Large intestine (tissue), 3 donors: ENCODE measurements around the gene TPRA1. TPM values are rescaled to one million over a fixed set of nuclear protein-coding genes. Genes with fewer than 3 reads are reported as not detected.

Experiments
- DNase-seq, 2 donors: peaks; one replicate each; pipeline versions ENCODE4 v3.0.0 to v3.0.0-alpha.2; 2013
- H3K27ac ChIP-seq: one replicate; pipeline ENCODE4 v1.5.1; 2013; ENCODE audit warnings: low read length
- H3K27me3 ChIP-seq: 2 replicates; pipeline ENCODE4 v1.6.1; 2013; ENCODE audit warnings: low read length; ENCODE audit not compliant: control insufficient read depth, insufficient read depth
- H3K36me3 ChIP-seq: 2 replicates; pipeline ENCODE4 v1.6.1; 2013; ENCODE audit warnings: low read length; ENCODE audit not compliant: control insufficient read depth, insufficient read depth
- H3K4me1 ChIP-seq: one replicate; pipeline ENCODE4 v1.6.1; 2013; ENCODE audit warnings: low read length; ENCODE audit not compliant: control insufficient read depth, insufficient read depth
- H3K4me3 ChIP-seq: one replicate; pipeline ENCODE4 v1.5.1; 2013; ENCODE audit warnings: low read length
- H3K9me3 ChIP-seq: one replicate; pipeline ENCODE4 v1.6.1; 2013; ENCODE audit warnings: mild to moderate bottlenecking, low read depth, low read length, moderate library complexity; ENCODE audit not compliant: control insufficient read depth
- WGBS: methylation state at CpG from one replicate; pipeline ENCODE4 v1.1.5; 2013; ENCODE audit warnings: low lambda C conversion rate; ENCODE audit not compliant: insufficient coverage; 5-methylcytosine and 5-hydroxymethylcytosine counted together
- polyA plus RNA-seq: library from polyadenylated mRNA; unstranded; fragments of 120-200 nt; gene quantifications from one replicate; pipeline ENCODE4 v1.2.1, GENCODE V29; 2013

Gene TPRA1
- polyA plus RNA-seq, 1 donor = 23.8 TPM

GRCh38 chr3:127589600-127590281 lies 792 bp downstream of the TPRA1 start:
- peaks cover 16% of the 10 kb centered on the region for H3K4me1 ChIP-seq
- peak in 1 of 2 donors; percentile 46 for DNase-seq
- H3K27me3 ChIP-seq = no peaks in the 10 kb centered on the region
- whole genome bisulfite sequencing = no CpG with 5 or more reads among the region's 56 CpGs
- H3K9me3 ChIP-seq = no peaks in the 10 kb centered on the region
- H3K27ac ChIP-seq = peak overlapping the region; percentile 81
- H3K36me3 ChIP-seq = peaks cover 4% of the 10 kb centered on the region
- peak overlapping the region; percentile 67 for H3K4me3 ChIP-seq

- Histone ChIP-seq H3K36me3 (peaks cover 6% of the 10 kb centered on the region), H3K4me1 (peaks cover 16% of the 10 kb centered on the region), H3K9me3 (no peaks in the 10 kb centered on the region), H3K27me3 (no peaks in the 10 kb centered on the region), H3K27ac (peak overlapping the region; percentile 58), H3K4me3 (peak overlapping the region; percentile 67)
- no CpG with 5 or more reads among the region's 12 CpGs for WGBS
- DNase-seq = peak in 1 of 2 donors; percentile 63
These were observed 1.5 kb downstream of the TPRA1 start for GRCh38 chr3:127588806-127589577.

DNA sequence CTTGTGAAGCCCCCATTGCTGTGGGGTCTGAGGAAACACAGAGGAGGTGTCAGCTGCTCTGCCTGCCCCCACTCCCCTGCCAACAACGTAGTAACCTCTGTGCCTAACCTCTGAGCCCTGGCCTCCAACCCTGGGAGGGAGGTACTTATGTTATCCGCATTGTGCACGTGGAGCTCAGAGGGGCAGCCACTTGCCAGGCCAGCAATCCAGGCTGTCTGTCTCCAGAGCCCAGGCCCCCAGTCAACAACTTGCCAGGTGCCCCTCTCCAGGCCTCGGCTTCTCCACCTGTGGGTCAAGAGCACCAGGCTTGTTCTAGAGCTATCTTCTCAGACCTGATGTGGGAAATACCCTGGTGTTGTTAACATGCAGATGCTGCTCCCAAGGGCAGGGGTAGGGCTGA lies 2.7 kb downstream of the TPRA1 start:
- WGBS = no CpG with 5 or more reads among the region's 4 CpGs
- Histone ChIP-seq H3K27me3 (no peaks in the 10 kb centered on the region), H3K36me3 (peaks cover 8% of the 10 kb centered on the region), H3K4me1 (peaks cover 16% of the 10 kb centered on the region), H3K9me3 (no peaks in the 10 kb centered on the region), H3K27ac (no peak overlapping the region), H3K4me3 (no peak overlapping the region)
- DNase-seq = no peak

DNA sequence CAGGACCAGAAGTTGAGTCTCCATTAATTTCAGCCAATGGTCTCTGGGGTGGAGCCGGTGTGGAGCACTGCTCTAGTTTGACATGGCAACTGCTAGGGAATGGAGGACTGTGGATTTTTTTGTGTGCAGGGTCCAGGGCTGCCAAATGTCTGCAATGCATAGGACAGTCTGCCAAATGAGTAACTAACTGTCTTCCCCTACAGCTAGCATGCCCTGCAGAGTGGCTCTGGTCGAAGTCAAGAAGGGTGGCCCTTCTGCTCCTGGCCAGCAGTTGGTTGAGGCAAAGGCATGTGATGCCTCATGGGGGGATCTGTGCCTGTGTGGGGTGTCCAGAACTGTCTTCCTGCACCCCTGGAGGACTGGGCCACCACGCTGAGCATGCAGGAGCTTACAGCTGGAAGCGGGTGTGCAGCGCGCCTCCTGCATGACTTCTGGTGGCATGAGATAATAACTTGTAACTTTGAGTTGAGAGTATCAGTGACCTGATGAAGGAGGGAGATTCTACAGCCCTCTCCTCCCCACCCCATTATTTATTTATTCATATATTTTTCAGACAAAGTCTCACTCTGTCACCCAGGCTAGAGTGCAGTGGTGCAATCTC lies 4.6 kb downstream of the TPRA1 start:
- no peak overlapping the region for H3K27ac ChIP-seq
- no peak overlapping the region for H3K4me3 ChIP-seq
- H3K4me1 ChIP-seq = peaks cover 10% of the 10 kb centered on the region

GRCh38 chr3:127585163-127585812 lies 5.2 kb downstream of the TPRA1 start:
- H3K27me3 ChIP-seq = no peaks in the 10 kb centered on the region
- no peak for DNase-seq
- peaks cover 10% of the 10 kb centered on the region for H3K4me1 ChIP-seq
- no peak overlapping the region for H3K27ac ChIP-seq
- no peaks in the 10 kb centered on the region for H3K9me3 ChIP-seq
- no peak overlapping the region for H3K4me3 ChIP-seq
- H3K36me3 ChIP-seq = peaks cover 14% of the 10 kb centered on the region
- no CpG with 5 or more reads among the region's 4 CpGs for WGBS

More for the DNA sequence above, 4.6 kb downstream of the TPRA1 start:
- no CpG with 5 or more reads among the region's 6 CpGs for WGBS
- Histone ChIP-seq H3K27me3 (no peaks in the 10 kb centered on the region), H3K9me3 (no peaks in the 10 kb centered on the region), H3K36me3 (peaks cover 10% of the 10 kb centered on the region)
- DNase-seq = no peak

GRCh38 chr3:127584734-127585133 lies 5.8 kb downstream of the TPRA1 start:
- peaks cover 10% of the 10 kb centered on the region for H3K4me1 ChIP-seq
- H3K27ac ChIP-seq = no peak overlapping the region
- H3K27me3 ChIP-seq = no peaks in the 10 kb centered on the region
- WGBS = 100% methylated on average over 1 of the region's 6 CpGs
- H3K4me3 ChIP-seq = no peak overlapping the region
- H3K36me3 ChIP-seq = peaks cover 19% of the 10 kb centered on the region
- no peaks in the 10 kb centered on the region for H3K9me3 ChIP-seq
- DNase-seq = no peak

DNA sequence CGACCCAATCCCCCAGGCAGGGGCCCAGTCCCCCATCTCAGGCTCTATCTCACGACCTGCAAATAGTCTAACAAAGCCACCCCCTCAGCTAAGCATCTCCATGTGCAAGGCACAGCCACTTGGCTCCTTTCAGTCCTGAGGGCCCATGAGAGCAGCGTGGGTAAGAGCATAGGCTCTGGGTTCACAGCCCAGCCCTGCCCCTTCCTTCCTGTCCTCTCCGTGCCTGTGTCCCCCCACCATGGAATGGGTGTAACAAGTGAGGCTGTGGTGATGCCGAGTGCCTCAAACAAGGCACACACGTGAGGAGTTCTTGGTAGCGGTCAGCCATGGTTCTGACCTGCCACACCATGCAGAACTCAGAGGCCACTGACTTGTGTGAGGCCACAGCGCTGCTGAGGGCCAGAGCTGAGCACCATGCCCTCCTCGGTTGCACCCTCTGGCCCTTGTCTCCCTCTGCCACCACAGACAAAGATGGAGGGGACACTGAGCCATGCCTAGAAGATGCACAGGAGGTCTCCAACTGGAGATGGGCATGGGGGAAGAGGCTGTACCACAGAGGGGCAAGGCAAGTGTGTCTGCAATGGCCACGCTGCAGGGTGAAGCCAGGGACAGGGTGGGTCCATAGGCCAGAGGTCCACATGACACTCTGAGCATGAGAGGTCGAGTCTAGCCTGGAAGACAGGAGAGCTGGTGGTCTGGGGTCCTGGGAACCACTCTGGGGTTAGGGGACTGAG lies 10.0 kb downstream of the TPRA1 start:
- no CpG with 5 or more reads among the region's 11 CpGs for WGBS

GRCh38 chr3:127578802-127579201 lies 11.7 kb downstream of the TPRA1 start:
- peaks cover 52% of the 10 kb centered on the region for H3K36me3 ChIP-seq
- H3K4me3 ChIP-seq = no peak overlapping the region
- no peak for DNase-seq
- H3K27me3 ChIP-seq = no peaks in the 10 kb centered on the region
- WGBS = no CpG with 5 or more reads among the region's 6 CpGs
- no peaks in the 10 kb centered on the region for H3K9me3 ChIP-seq
- H3K4me1 ChIP-seq = no peaks in the 10 kb centered on the region
- no peak overlapping the region for H3K27ac ChIP-seq

More for the DNA sequence above, 10.0 kb downstream of the TPRA1 start:
- H3K36me3 ChIP-seq = peaks cover 45% of the 10 kb centered on the region
- no peaks in the 10 kb centered on the region for H3K9me3 ChIP-seq
- H3K4me3 ChIP-seq = no peak overlapping the region
- no peaks in the 10 kb centered on the region for H3K27me3 ChIP-seq
- H3K27ac ChIP-seq = no peak overlapping the region
- DNase-seq = no peak
- H3K4me1 ChIP-seq = no peaks in the 10 kb centered on the region

DNA sequence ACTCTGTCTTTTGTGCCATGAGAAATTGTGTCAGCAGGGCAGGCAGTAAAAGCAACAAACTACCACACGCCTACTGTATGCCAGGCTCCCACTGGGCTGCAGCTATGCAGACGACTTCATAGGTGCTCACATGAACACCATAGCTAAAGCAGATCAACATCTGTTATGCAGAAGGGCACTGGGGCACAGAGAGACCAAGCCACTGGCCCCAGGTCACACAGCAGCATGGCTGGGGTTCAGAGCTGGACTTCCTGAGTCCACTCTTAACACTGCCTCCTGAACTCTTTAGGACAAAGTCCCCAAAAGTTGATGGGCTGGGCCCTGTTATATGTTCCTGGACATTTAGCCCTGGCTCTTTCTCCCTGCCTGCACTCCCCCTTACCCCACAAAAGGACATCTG lies 12.4 kb downstream of the TPRA1 start:
- H3K4me3 ChIP-seq = no peak overlapping the region
- peaks cover 58% of the 10 kb centered on the region for H3K36me3 ChIP-seq
- WGBS = no CpG with 5 or more reads among the region's 2 CpGs

GRCh38 chr3:127577448-127577847 lies 13.1 kb downstream of the TPRA1 start:
- WGBS = no CpG with 5 or more reads among the region's 7 CpGs
- Histone ChIP-seq H3K4me1 (no peaks in the 10 kb centered on the region), H3K4me3 (no peak overlapping the region), H3K27me3 (no peaks in the 10 kb centered on the region), H3K36me3 (peaks cover 66% of the 10 kb centered on the region), H3K9me3 (no peaks in the 10 kb centered on the region), H3K27ac (no peak overlapping the region)
- DNase-seq = no peak

More for the DNA sequence above, 12.4 kb downstream of the TPRA1 start:
- Histone ChIP-seq H3K27ac (no peak overlapping the region), H3K4me1 (no peaks in the 10 kb centered on the region), H3K9me3 (no peaks in the 10 kb centered on the region), H3K27me3 (no peaks in the 10 kb centered on the region)
- DNase-seq = no peak
